Measurements from ENCODE around the gene PIK3CG.

GRCh38 chr7:106926892-106927291 is 61.8 kb downstream of the PIK3CG start:
- TF ChIP-seq, protein P1, sequence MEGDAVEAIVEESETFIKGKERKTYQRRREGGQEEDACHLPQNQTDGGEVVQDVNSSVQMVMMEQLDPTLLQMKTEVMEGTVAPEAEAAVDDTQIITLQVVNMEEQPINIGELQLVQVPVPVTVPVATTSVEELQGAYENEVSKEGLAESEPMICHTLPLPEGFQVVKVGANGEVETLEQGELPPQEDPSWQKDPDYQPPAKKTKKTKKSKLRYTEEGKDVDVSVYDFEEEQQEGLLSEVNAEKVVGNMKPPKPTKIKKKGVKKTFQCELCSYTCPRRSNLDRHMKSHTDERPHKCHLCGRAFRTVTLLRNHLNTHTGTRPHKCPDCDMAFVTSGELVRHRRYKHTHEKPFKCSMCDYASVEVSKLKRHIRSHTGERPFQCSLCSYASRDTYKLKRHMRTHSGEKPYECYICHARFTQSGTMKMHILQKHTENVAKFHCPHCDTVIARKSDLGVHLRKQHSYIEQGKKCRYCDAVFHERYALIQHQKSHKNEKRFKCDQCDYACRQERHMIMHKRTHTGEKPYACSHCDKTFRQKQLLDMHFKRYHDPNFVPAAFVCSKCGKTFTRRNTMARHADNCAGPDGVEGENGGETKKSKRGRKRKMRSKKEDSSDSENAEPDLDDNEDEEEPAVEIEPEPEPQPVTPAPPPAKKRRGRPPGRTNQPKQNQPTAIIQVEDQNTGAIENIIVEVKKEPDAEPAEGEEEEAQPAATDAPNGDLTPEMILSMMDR (IDR thresholded peaks at IDR 0.05), result no peak
- TF ChIP-seq EP300 (IDR thresholded peaks at IDR 0.05) (no peak), POLR2A (IDR thresholded peaks at IDR 0.05) (no peak)

All from tibial nerve (tissue), 4 donors.